M059J (cell line): ENCODE measurements around the gene RAD51B. TPM values are rescaled to one million over a fixed set of nuclear protein-coding genes. Genes with fewer than 3 reads are reported as not detected.

Experiments used
- DNase-seq: peaks from one replicate; pipeline ENCODE4 v3.0.0-alpha.2; 2012; ENCODE audit warnings: low read depth
- total RNA-seq: library from RNA; depleted of rRNA; stranded (reverse); fragments of >200 nt; shearing (Covaris generic); gene quantifications from 2 replicates; pipeline ENCODE4 v1.2.3, GENCODE V29; 2014

The RAD51B gene
- total RNA-seq, 1 experiment from 2014 or later: 19.0 TPM

GRCh38 chr14:68551045-68551683 lies 731.6 kb downstream of the RAD51B start:
- DNase-seq: no peak

GRCh38 chr14:68552075-68552474 lies 732.5 kb downstream of the RAD51B start:
- DNase-seq: no peak

GRCh38 chr14:68552602-68553001 lies 733.0 kb downstream of the RAD51B start:
- no peak for DNase-seq

- DNase-seq: no peak
Measured at GRCh38 chr14:68553311-68553710, 733.7 kb downstream of the RAD51B start.

- no peak for DNase-seq
Measured at GRCh38 chr14:68554231-68554630, 734.7 kb downstream of the RAD51B start.

- no peak for DNase-seq
Measured at GRCh38 chr14:68556253-68556652, 736.7 kb downstream of the RAD51B start.

GRCh38 chr14:68557648-68558047 lies 738.1 kb downstream of the RAD51B start:
- no peak for DNase-seq

GRCh38 chr14:68558096-68558495 lies 738.5 kb downstream of the RAD51B start:
- DNase-seq: no peak

GRCh38 chr14:68559949-68560348 lies 740.4 kb downstream of the RAD51B start:
- no peak for DNase-seq

GRCh38 chr14:68561531-68562007 lies 742.0 kb downstream of the RAD51B start:
- no peak for DNase-seq

GRCh38 chr14:68562911-68563250 lies 743.3 kb downstream of the RAD51B start:
- no peak for DNase-seq

- DNase-seq: peak; percentile 53
Measured at GRCh38 chr14:68563251-68564131, 743.9 kb downstream of the RAD51B start.

GRCh38 chr14:68564191-68564825 lies 744.7 kb downstream of the RAD51B start:
- no peak for DNase-seq

GRCh38 chr14:68564826-68565759 lies 745.5 kb downstream of the RAD51B start:
- peak; percentile 56 for DNase-seq

GRCh38 chr14:68566075-68566474 lies 746.5 kb downstream of the RAD51B start:
- no peak for DNase-seq

GRCh38 chr14:68568907-68569897 lies 749.6 kb downstream of the RAD51B start:
- no peak for DNase-seq

- DNase-seq: no peak
Measured at GRCh38 chr14:68569970-68570409, 750.4 kb downstream of the RAD51B start.

- no peak for DNase-seq
Measured at GRCh38 chr14:68571114-68571591, 751.6 kb downstream of the RAD51B start.

- DNase-seq: no peak
Measured at GRCh38 chr14:68571928-68572525, 752.4 kb downstream of the RAD51B start.

GRCh38 chr14:68573126-68573525 lies 753.5 kb downstream of the RAD51B start:
- no peak for DNase-seq
